OCI-LY3 (cell line): ENCODE data around the gene B4GALT1.

Source experiments
- H2AFZ ChIP-seq: fragments of 200-600, 300-600 bp; shearing (Covaris generic); 2 replicates; pipeline ENCODE4 v1.6.0; 2014; ENCODE audit warnings: antibody characterized with exemption, low read depth, low read length
- H3K27ac ChIP-seq: fragments of 200-600, 300-600 bp; sonication (generic); 2 replicates; pipeline ENCODE4 v1.5.1; 2014; ENCODE audit warnings: mild to moderate bottlenecking, low read length, moderate library complexity, mixed read lengths
- H3K27me3 ChIP-seq: fragments of 200-600, 300-600 bp; sonication (generic); 2 replicates; pipeline ENCODE4 v1.6.1; 2014; ENCODE audit warnings: low read depth, low read length, mixed read lengths
- H3K36me3 ChIP-seq: fragments of 200-600, 300-600 bp; sonication (generic); replicated peaks from 2 replicates; pipeline ENCODE3; 2014; ENCODE audit warnings: low read depth, low read length, mixed read lengths
- H3K4me1 ChIP-seq: fragments of 300-600, 200-600 bp; sonication (generic); 2 replicates; pipeline ENCODE4 v1.6.1; 2014; ENCODE audit warnings: low read length, mixed read lengths
- H3K4me2 ChIP-seq: fragments of 200-600, 300-600 bp; sonication (generic); 2 replicates; pipeline ENCODE4 v1.6.1; 2014; ENCODE audit warnings: low read length, mixed read lengths
- H3K4me3 ChIP-seq: fragments of 300-600, 200-600 bp; sonication (generic); 2 replicates; pipeline ENCODE4 v1.5.1; 2014; ENCODE audit warnings: antibody characterized with exemption, mild to moderate bottlenecking, low read length, moderate library complexity
- H3K79me2 ChIP-seq: fragments of 300-600, 200-600 bp; shearing (Covaris generic); 2 replicates; pipeline ENCODE4 v1.6.1; 2014; ENCODE audit warnings: mild to moderate bottlenecking, low read length, mixed read lengths
- H3K9ac ChIP-seq: fragments of 300-600, 200-600 bp; shearing (Covaris generic); 2 replicates; pipeline ENCODE4 v1.6.0; 2014; ENCODE audit warnings: mild to moderate bottlenecking, low read length, moderate library complexity
- H3K9me3 ChIP-seq: fragments of 200-600, 300-600 bp; shearing (Covaris generic); 2 replicates; pipeline ENCODE4 v1.6.1; 2014; ENCODE audit warnings: low read length, mixed read lengths; ENCODE audit not compliant: insufficient read depth
- H4K20me1 ChIP-seq: fragments of 200-600, 300-600 bp; sonication (generic); 2 replicates; pipeline ENCODE4 v1.6.1; 2016; ENCODE audit warnings: low read length, mixed read lengths; ENCODE audit not compliant: insufficient read depth
- CTCF ChIP-seq: fragments of 200-600, 300-600 bp; sonication (generic); IDR thresholded peaks from 2 replicates; pipeline ENCODE4 v1.5.1; 2014; ENCODE audit warnings: antibody characterized with exemption, low read length, low read depth
- EZH2phosphoT487 ChIP-seq: fragments of 200-600 bp; shearing (Covaris generic); IDR thresholded peaks from 2 replicates; pipeline ENCODE4 v1.6.1; 2018; ENCODE audit warnings: antibody characterized with exemption, mixed run types, low read depth

B4GALT1 gene

GRCh38 chr9:33129251-33129885, 37.8 kb downstream of the B4GALT1 start:
- H3K4me2 ChIP-seq, result peak overlapping the region; percentile 49
- H3K79me2 ChIP-seq, result peaks cover 92% of the 10 kb centered on the region
- H3K4me1 ChIP-seq, result peaks cover 71% of the 10 kb centered on the region
- 0 out of 2 replicates have a peak overlapping the region, but pooled peaks have one; percentile 7 for H3K4me3 ChIP-seq
- no peak overlapping the region for H2AFZ ChIP-seq
- H3K27ac ChIP-seq, result peak overlapping the region; percentile 61
- TF ChIP-seq CTCF (no peak), EZH2phosphoT487 (no peak)
- peak overlapping the region; percentile 26; the same call in 1 of the 2 replicates for H3K9ac ChIP-seq
- H4K20me1 ChIP-seq, result peaks cover 29% of the 10 kb centered on the region; the same call in 1 of the 2 replicates
- H3K27me3 ChIP-seq, result no peaks in the 10 kb centered on the region
- no peaks in the 10 kb centered on the region for H3K9me3 ChIP-seq
- peaks cover 79% of the 10 kb centered on the region for H3K36me3 ChIP-seq

- peaks cover 63% of the 10 kb centered on the region for H3K4me1 ChIP-seq
- TF ChIP-seq CTCF (no peak), EZH2phosphoT487 (no peak)
These were observed 38.6 kb downstream of the B4GALT1 start for GRCh38 chr9:33128570-33128969.

GRCh38 chr9:33127881-33128280, 39.3 kb downstream of the B4GALT1 start:
- H3K4me3 ChIP-seq, result no peak overlapping the region
- H3K79me2 ChIP-seq, result peaks cover 90% of the 10 kb centered on the region
- H3K9ac ChIP-seq, result no peak overlapping the region
- peaks cover 71% of the 10 kb centered on the region for H3K36me3 ChIP-seq
- H3K27ac ChIP-seq, result no peak overlapping the region
- H3K9me3 ChIP-seq, result no peaks in the 10 kb centered on the region
- H3K27me3 ChIP-seq, result no peaks in the 10 kb centered on the region
- peaks cover 25% of the 10 kb centered on the region; the same call in 1 of the 2 replicates for H4K20me1 ChIP-seq
- no peak overlapping the region for H3K4me2 ChIP-seq
- no peak for TF ChIP-seq EZH2phosphoT487
- TF ChIP-seq CTCF, result no peak
- H3K4me1 ChIP-seq, result peaks cover 57% of the 10 kb centered on the region
- H2AFZ ChIP-seq, result no peak overlapping the region

More at GRCh38 chr9:33128570-33128969, 38.6 kb downstream of the B4GALT1 start:
- no peak overlapping the region for H2AFZ ChIP-seq
- H3K27me3 ChIP-seq, result no peaks in the 10 kb centered on the region
- H3K36me3 ChIP-seq, result peaks cover 73% of the 10 kb centered on the region
- H3K79me2 ChIP-seq, result peaks cover 92% of the 10 kb centered on the region
- H3K27ac ChIP-seq, result no peak overlapping the region
- no peaks in the 10 kb centered on the region for H3K9me3 ChIP-seq
- H3K4me3 ChIP-seq, result no peak overlapping the region
- H4K20me1 ChIP-seq, result peaks cover 25% of the 10 kb centered on the region; the same call in 1 of the 2 replicates
- no peak overlapping the region for H3K4me2 ChIP-seq
- H3K9ac ChIP-seq, result no peak overlapping the region

GRCh38 chr9:33125871-33126823, 41.0 kb downstream of the B4GALT1 start:
- no peak overlapping the region for H3K9ac ChIP-seq
- no peaks in the 10 kb centered on the region for H3K9me3 ChIP-seq
- no peak overlapping the region for H3K4me2 ChIP-seq
- H4K20me1 ChIP-seq, result peaks cover 24% of the 10 kb centered on the region; the same call in 1 of the 2 replicates
- no peak overlapping the region for H2AFZ ChIP-seq
- no peak overlapping the region for H3K4me3 ChIP-seq
- no peak overlapping the region for H3K27ac ChIP-seq
- H3K27me3 ChIP-seq, result no peaks in the 10 kb centered on the region
- peaks cover 43% of the 10 kb centered on the region for H3K4me1 ChIP-seq
- H3K36me3 ChIP-seq, result peaks cover 63% of the 10 kb centered on the region
- peaks cover 93% of the 10 kb centered on the region for H3K79me2 ChIP-seq
- no peak for TF ChIP-seq CTCF
- TF ChIP-seq EZH2phosphoT487, result no peak
